ENCODE measurements around the gene AKAP9.

The AKAP9 gene

DNA sequence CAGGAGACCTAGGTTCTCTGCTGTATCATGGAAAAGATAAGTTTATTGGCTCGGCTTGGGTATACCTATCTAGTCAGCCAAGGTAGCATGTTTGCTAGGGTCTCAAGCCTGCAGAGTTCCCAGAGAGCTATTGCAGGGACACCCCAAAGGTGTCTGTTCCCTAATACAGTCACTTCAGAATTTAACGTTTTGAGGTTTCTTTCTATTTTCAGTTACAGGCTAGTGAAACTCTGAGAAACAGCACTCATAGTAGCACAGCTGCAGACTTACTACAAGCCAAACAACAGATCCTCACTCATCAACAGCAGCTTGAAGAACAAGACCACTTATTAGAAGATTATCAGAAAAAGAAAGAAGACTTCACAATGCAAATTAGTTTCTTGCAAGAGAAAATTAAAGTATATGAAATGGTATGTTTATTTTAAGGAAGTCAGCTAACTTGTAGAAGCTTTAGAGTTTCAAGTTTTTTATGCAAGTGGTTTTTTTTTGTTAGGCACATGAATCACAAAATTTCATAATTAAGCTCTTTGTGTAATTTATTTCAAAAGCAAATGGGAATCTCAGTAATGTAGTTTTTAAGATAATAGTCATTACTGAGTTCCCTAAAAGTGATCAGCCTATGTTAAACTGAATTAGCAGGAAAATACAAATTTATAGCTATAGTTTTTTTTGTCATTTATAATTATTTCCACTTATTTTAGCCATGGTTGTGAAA, 54.9 kb downstream of the AKAP9 start:
- POLR2A ChIA-PET = interaction anchor here (0.6 kb wide), 1 partner anchor 20 kb away, joined by 4 read pairs; no protein-coding TSS in a partner anchor
- CTCF ChIA-PET = no interaction called here

DNA sequence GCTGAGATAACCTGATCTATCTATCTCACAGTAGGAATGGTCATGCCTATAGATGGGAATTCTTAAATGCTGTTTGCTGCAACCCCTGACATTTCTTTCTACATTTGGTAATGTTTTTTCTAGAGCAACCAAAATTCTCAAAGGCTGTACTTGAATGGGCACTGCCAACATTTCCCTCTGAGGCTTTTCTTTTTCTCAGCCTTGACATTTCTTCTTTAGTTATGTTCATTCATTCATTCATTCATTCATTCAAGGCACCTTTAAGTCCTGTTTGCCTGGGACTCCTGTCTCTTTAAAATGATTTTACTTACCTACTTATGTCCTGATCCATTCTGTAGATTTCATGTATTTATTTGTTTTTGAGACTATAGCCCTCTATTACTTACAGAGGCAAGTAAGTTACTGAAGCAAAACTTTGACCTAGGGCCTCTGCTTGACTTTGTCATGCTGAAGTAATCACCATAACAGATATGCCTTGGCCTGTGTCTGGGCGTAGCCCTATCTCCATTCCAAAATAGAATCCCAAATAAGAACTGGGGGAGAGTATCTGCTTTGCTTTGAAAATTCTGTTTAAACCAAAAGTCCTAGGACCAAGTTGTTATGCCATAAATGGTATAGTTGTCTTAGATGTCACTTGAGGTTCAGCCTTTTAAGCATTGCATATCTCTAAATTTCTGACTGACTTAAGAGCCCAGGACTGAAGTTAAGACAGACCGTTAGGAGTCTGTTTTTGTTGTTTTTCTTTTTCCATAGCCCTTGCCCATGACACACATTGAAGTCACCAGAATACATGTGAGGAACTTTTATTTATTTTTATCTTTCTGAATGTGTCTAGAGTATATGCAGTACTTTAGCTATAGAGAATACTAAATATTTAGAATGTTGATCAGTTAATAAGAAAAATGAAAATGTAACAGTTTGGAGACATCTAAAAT, 59.2 kb downstream of the AKAP9 start:
- TF ChIP-seq, protein P1, sequence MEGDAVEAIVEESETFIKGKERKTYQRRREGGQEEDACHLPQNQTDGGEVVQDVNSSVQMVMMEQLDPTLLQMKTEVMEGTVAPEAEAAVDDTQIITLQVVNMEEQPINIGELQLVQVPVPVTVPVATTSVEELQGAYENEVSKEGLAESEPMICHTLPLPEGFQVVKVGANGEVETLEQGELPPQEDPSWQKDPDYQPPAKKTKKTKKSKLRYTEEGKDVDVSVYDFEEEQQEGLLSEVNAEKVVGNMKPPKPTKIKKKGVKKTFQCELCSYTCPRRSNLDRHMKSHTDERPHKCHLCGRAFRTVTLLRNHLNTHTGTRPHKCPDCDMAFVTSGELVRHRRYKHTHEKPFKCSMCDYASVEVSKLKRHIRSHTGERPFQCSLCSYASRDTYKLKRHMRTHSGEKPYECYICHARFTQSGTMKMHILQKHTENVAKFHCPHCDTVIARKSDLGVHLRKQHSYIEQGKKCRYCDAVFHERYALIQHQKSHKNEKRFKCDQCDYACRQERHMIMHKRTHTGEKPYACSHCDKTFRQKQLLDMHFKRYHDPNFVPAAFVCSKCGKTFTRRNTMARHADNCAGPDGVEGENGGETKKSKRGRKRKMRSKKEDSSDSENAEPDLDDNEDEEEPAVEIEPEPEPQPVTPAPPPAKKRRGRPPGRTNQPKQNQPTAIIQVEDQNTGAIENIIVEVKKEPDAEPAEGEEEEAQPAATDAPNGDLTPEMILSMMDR (IDR thresholded peaks at IDR 0.05; ENCODE audit: control extremely low read depth, extremely low read depth, low read depth, missing control alignments) = no peak
- ChIA-PET CTCF (no interaction called here), POLR2A (no interaction called here)
- DNase-seq (ENCODE audit: extremely low spot score) = no peak

More for the DNA sequence above, 54.9 kb downstream of the AKAP9 start:
- TF ChIP-seq, protein P1 (IDR thresholded peaks at IDR 0.05; ENCODE audit: control extremely low read depth, extremely low read depth, low read depth, missing control alignments) = no peak
- peak; percentile 41 for DNase-seq (ENCODE audit: extremely low spot score)

DNA sequence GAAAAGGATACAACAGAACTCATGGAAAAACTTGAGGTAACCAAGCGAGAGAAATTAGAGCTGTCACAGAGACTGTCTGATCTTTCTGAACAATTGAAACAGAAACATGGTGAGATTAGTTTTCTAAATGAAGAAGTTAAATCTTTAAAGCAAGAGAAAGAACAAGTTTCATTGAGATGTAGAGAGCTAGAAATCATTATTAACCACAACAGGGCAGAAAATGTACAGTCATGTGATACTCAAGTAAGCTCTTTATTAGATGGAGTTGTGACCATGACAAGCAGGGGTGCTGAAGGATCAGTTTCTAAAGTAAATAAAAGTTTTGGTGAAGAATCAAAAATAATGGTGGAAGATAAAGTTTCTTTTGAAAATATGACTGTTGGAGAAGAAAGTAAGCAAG, 62.1 kb downstream of the AKAP9 start:
- POLR2A ChIA-PET = no interaction called here
- CTCF ChIA-PET = interaction anchor here (1.0 kb wide), 1 partner anchor 37 kb away, joined by 3 read pairs; no protein-coding TSS in a partner anchor
- TF ChIP-seq, protein P1 (IDR thresholded peaks at IDR 0.05; ENCODE audit: control extremely low read depth, extremely low read depth, low read depth, missing control alignments) = no peak
- no peak for DNase-seq (ENCODE audit: extremely low spot score)

DNA sequence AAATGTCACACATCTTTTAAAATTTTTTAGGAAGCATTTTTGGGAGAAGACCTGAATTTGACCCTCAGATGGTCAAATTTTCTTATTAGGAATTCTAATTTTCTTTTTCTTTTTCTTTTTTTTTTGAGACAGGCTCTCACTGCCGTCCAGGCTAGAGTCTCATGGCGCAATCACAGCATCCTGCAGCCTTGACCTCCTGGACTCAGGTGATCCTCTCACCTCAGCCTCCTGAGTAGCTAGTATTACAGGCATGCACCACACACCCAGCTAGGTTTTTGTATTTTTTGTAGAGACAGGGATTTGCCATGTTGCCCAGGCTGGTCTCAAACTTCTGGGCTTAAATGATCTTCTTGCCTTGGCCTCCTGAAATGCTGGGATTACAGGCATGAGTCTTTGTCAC, 65.4 kb downstream of the AKAP9 start:
- DNase-seq (ENCODE audit: extremely low spot score) = no peak
- TF ChIP-seq, protein P1 (IDR thresholded peaks at IDR 0.05; ENCODE audit: control extremely low read depth, extremely low read depth, low read depth, missing control alignments) = no peak
- ChIA-PET CTCF (interaction anchor here (1.0 kb wide), 1 partner anchor 29 kb away, joined by 3 read pairs; no protein-coding TSS in a partner anchor), POLR2A (no interaction called here)

DNA sequence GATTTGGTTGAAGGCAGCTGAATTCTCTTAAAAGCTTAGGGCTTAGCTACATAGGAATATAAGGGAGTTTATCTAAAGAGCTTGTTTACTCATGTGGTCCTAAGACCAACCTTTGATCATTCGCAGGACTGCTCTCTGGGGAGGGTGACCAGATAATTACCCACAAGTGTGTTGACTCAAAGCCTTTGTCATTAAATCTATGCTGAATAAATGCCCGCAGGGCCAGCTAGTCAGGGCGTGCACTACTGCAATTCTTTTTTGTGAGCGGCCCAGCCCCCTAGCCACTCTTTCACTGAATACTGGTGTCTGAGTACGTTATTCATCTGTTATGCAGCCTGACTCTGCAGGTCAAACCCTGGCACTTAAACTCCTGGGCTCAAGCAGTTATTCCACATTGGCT, 69.6 kb downstream of the AKAP9 start:
- DNase-seq (ENCODE audit: extremely low spot score) = no peak
- ChIA-PET POLR2A (interaction anchor here (0.6 kb wide), 1 partner anchor 9 kb away, joined by 4 read pairs; no protein-coding TSS in a partner anchor), CTCF (interaction anchor here (1.2 kb wide), 1 partner anchor 24 kb away, joined by 3 read pairs; no protein-coding TSS in a partner anchor)
- TF ChIP-seq, protein P1 (IDR thresholded peaks at IDR 0.05; ENCODE audit: control extremely low read depth, extremely low read depth, low read depth, missing control alignments) = no peak

DNA sequence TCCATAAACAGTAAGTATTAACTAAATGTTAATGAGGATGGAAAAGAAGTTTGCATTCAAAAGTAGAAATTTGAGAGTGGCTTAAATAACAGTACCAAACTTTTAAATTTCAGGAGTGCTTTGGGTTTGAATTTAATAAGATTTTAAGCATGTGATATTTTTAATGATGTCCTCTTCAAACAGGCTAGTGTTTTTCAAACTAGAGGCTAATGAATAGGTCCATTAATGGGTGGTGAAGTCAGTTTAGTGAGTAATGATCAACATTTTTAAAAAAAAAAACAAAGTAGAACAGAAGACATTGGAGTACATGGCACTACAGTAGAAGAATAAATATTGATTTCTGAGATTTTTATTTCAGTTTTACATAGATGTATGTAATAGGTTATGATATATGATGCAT, 72.9 kb downstream of the AKAP9 start:
- CTCF ChIA-PET = interaction anchor here (1.2 kb wide), 1 partner anchor 9 kb away, joined by 3 read pairs; no protein-coding TSS in a partner anchor
- TF ChIP-seq, protein P1 (IDR thresholded peaks at IDR 0.05; ENCODE audit: control extremely low read depth, extremely low read depth, low read depth, missing control alignments) = no peak
- POLR2A ChIA-PET = no interaction called here
- DNase-seq (ENCODE audit: extremely low spot score) = no peak

Data from GM10248 (cell line).